Fibroblast of lung (primary cell): ENCODE measurements around the gene MTA1.

Source experiments
- CTCF ChIP-seq, 2 donors: IDR thresholded peaks in 1 of 2; conservative IDR thresholded peaks in 1 of 2; 1 replicate in 1 of 2; 2 replicates in 1 of 2; pipeline ENCODE4 v1.5.1; 2011 to 2012; ENCODE audit warnings: low read length in 2 of 2, control low read depth in 1 of 2, inconsistent platforms in 1 of 2, low read depth in 1 of 2, mild to moderate bottlenecking in 1 of 2
- EZH2 ChIP-seq: IDR thresholded peaks from 2 replicates; pipeline ENCODE4 v1.5.1; 2012; ENCODE audit warnings: low read length, control low read depth, mild to moderate bottlenecking; ENCODE audit errors: missing control alignments

GRCh38 chr14:105444859-105445258 lies 25.2 kb downstream of the MTA1 start:
- TF ChIP-seq EZH2: no peak
- no peak for TF ChIP-seq CTCF (conservative IDR thresholded peaks at IDR 0.05 in 1 of 2, IDR thresholded peaks at IDR 0.05 in 1 of 2; ENCODE audit: low read depth in 1 of 2, low read length in 2 of 2)
